OCI-LY3 (cell line): ENCODE measurements around the gene BPIFB2.

Experiments used
- EZH2phosphoT487 ChIP-seq: fragments of 200-600 bp; shearing (Covaris generic); IDR thresholded peaks from 2 replicates; pipeline ENCODE4 v1.6.1; 2018; ENCODE audit warnings: antibody characterized with exemption, mixed run types, low read depth
- TF ChIP-seq, protein P1 (sequence below): fragments of 200-600, 300-600 bp; sonication (generic); IDR thresholded peaks from 2 replicates; pipeline ENCODE4 v1.5.1; 2014; ENCODE audit warnings: antibody characterized with exemption, low read length, low read depth

DNA sequence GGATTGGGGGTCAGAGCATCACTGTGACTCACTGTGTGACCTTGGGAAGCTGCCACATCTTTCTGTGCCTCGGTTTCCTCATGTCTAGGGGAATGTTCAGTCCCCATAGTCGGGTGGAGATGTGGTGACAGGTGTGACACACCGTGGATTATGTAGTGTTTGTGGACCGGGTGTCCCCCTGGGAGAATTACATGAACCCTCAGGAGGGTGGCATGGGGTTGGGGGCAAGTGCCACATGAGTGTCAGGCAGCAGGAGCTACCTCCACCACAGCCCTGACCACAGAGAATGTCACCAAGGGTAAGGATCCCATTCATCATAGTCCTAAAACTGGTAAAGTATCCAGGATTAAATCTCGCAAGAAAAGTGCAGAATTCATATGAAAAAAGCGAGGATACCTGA lies 26.5 kb upstream of the BPIFB2 start:
- TF ChIP-seq, protein P1, sequence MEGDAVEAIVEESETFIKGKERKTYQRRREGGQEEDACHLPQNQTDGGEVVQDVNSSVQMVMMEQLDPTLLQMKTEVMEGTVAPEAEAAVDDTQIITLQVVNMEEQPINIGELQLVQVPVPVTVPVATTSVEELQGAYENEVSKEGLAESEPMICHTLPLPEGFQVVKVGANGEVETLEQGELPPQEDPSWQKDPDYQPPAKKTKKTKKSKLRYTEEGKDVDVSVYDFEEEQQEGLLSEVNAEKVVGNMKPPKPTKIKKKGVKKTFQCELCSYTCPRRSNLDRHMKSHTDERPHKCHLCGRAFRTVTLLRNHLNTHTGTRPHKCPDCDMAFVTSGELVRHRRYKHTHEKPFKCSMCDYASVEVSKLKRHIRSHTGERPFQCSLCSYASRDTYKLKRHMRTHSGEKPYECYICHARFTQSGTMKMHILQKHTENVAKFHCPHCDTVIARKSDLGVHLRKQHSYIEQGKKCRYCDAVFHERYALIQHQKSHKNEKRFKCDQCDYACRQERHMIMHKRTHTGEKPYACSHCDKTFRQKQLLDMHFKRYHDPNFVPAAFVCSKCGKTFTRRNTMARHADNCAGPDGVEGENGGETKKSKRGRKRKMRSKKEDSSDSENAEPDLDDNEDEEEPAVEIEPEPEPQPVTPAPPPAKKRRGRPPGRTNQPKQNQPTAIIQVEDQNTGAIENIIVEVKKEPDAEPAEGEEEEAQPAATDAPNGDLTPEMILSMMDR, result no peak
- TF ChIP-seq EZH2phosphoT487, result no peak
